ENCODE measurements around the gene PARP8. TPM values are rescaled to one million over a fixed set of nuclear protein-coding genes. Genes with fewer than 3 reads are reported as not detected.

The PARP8 gene
- total and polyA plus RNA-seq, 2 of the 4 experiments (the other 2 are of a cell fraction) = 6.9 to 8.2 TPM

- Histone ChIP-seq H3K4me2 (ENCODE audit: low read depth, low read length) (no peak overlapping the region), H3K9ac (ENCODE audit: low read depth, low read length) (no peak overlapping the region), H2AK9ac (replicated peaks; ENCODE audit: low read depth, low read length, poor library complexity) (no peak overlapping the region), H3K27me3 (ENCODE audit: control insufficient read depth, insufficient read depth, low read length) (no peaks in the 10 kb centered on the region), H3K27ac (ENCODE audit: insufficient read depth, low read length) (no peak overlapping the region), H3K14ac (replicated peaks; ENCODE audit: low read depth, low read length) (no peak overlapping the region), H2BK20ac (ENCODE audit: low read depth, low read length) (no peak overlapping the region), H2BK15ac (ENCODE audit: low read depth, low read length) (no peak overlapping the region), H3K4me3 (ENCODE audit: insufficient read depth, low read depth, low read length) (no peak overlapping the region), H2AK5ac (ENCODE audit: low read depth, low read length) (no peak overlapping the region), H3K36me3 (ENCODE audit: control insufficient read depth, insufficient read depth, low read length) (no peaks in the 10 kb centered on the region), H2BK120ac (ENCODE audit: low read depth, low read length) (no peak overlapping the region), H3K9me1 (ENCODE audit: insufficient read depth, low read length) (no peaks in the 10 kb centered on the region), H4K5ac (ENCODE audit: low read depth, low read length) (no peak overlapping the region), H3K23ac (ENCODE audit: low read depth, low read length) (no peak overlapping the region), H4K91ac (ENCODE audit: insufficient read depth, low read depth, low read length) (no peak overlapping the region), H3K9me3 (ENCODE audit: control insufficient read depth, insufficient read depth, low read length) (no peaks in the 10 kb centered on the region; the same call in 1 of the 2 replicates), H3K4ac (ENCODE audit: low read depth, low read length) (no peak overlapping the region), H3K4me1 (ENCODE audit: control insufficient read depth, insufficient read depth, low read length) (no peaks in the 10 kb centered on the region), H2AFZ (replicated peaks; ENCODE audit: low read length, poor library complexity) (no peak overlapping the region), H3K79me1 (ENCODE audit: low read depth in 1 of 2, low read length in 2 of 2) (no peaks in the 10 kb centered on the region), H3K18ac (ENCODE audit: low read depth, low read length) (no peak overlapping the region), H4K8ac (ENCODE audit: low read depth in 2 of 2, low read length in 2 of 2) (no peak overlapping the region), H3K56ac (ENCODE audit: extremely low read depth, insufficient read depth, low read length) (no peak overlapping the region), H2BK5ac (ENCODE audit: low read depth, low read length, poor library complexity, severe bottlenecking) (no peak overlapping the region), H4K20me1 (ENCODE audit: insufficient read depth, low read length) (no peaks in the 10 kb centered on the region)
- in situ Hi-C loops (cut with MboI; ENCODE audit: low sequenced_read_pairs) (no loop called here), dilution Hi-C loops (cut with HindIII; ENCODE audit: low sequenced_read_pairs, unreplicated experiment) (no loop called here), intact Hi-C loops (cut with micrococcal nuclease) (no loop called here)
- DNase-seq = no peak
- TF ChIP-seq RAD21 (IDR thresholded peaks at IDR 0.05; ENCODE audit: low read length) = no peak
- BruUV-seq (replicated peaks) = no TSS peak
- CTCF ChIA-PET = no interaction called here
- POLR2A ChIA-PET (ENCODE audit: unreplicated experiment) = no interaction called here
- no CpG with 5 or more reads among the region's 2 CpGs for WGBS, 2 experiments (ENCODE audit: extremely low coverage in 2 of 2, insufficient read length in 1 of 2)
- ATAC-seq (ENCODE audit: low read depth) = no peak
Measured at GRCh38 chr5:50655810-50656205, 10.6 kb upstream of the PARP8 start.

Data from IMR-90 (cell line).